ENCODE measurements around the gene ATXN1.
"Not testable (repeated sequence)": the region's sequence is repeated elsewhere in the genome, so short reads cannot be mapped to it uniquely, and the experiment has no call there.

Gene ATXN1

DNA sequence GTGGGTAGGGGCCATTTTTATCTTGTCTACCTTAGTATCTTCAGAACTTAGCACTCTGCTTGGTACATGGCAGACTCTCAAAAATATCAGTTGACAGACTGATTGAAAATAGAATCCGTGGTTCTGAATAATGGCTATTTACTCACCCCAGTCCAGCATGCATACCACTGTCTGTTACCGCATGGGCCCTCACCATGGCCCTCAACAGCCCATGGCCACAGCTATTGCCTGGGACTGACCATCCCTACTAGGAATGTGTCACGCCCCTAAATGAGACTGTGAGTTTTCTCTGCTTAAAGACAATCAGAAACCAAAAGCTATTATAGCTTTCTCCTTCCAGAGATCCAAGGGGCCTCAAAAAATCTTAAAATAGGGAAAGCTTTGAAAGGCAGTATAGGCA is 207.7 kb downstream of the ATXN1 start:
- no peak for DNase-seq

GRCh38 chr6:16551466-16551865 is 209.8 kb downstream of the ATXN1 start:
- DNase-seq, result no peak

- DNase-seq, result no peak
Observed at GRCh38 chr6:16548121-16548520, 213.1 kb downstream of the ATXN1 start.

- no peak for DNase-seq
Observed at GRCh38 chr6:16547587-16547986, 213.7 kb downstream of the ATXN1 start.

- DNase-seq, result no peak
Observed at GRCh38 chr6:16546861-16547260, 214.4 kb downstream of the ATXN1 start.

DNA sequence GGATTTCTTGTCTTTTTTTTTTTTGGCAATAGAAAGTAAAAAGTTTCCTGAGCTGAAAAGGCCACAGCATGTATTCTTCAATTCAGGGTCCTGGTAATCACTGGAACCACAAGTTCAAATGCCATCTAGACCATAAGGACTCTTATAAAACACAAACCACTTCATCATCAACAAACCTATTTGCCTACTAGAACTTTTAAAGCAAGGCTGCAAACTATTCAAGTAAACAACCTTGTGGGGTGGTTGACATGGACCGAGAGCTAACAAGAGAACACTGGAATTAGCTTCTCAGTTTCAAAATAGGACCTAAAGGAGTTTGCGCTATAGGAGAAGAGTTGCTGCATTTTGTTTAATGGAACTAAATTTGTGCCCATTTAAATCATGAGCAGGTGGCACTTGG is 215.9 kb downstream of the ATXN1 start:
- no peak for DNase-seq

DNA sequence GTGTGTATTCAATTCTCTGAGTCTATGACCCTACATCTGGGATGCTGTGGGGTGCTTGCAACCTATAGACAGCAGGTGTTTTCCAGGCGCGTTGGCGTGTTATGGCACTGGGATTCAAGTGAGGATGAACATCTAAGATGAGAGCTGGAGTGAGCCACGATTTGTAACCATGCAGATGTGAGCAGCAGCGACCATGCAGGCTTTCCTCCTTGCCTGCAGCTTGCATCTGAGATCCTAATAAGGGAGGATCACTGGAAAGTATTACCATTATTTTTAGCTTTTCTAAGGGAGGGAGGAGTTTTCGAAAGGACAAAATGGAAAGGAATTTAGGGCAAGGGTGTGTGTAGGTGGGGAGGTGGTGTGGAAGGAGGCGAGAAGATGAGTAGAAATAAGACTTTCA is 216.7 kb downstream of the ATXN1 start:
- no peak for DNase-seq

GRCh38 chr6:16544006-16544405 is 217.3 kb downstream of the ATXN1 start:
- DNase-seq, result no peak

- DNase-seq, result no peak
Observed at GRCh38 chr6:16543521-16543920, 217.7 kb downstream of the ATXN1 start.

DNA sequence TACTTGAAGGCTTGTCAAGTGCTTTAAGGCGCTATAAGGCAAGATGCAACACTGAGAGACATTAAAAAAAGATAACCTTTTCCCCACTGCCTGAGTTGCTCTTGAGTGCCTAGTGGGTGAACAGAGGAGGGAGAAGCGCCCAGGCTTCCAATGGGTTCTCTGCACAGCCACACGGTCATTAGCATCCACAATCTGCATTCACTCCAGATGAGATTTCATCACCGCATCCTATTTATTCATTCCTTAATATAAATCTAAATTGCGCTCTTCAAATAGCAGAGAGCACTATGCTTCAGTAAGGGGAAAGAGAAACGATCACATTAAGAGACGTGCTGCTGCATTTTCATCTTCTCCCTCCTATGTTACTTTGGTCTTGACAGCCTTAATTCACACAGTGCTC is 219.2 kb downstream of the ATXN1 start:
- DNase-seq, result no peak

GRCh38 chr6:16540804-16541752 is 220.2 kb downstream of the ATXN1 start:
- no peak for DNase-seq

DNA sequence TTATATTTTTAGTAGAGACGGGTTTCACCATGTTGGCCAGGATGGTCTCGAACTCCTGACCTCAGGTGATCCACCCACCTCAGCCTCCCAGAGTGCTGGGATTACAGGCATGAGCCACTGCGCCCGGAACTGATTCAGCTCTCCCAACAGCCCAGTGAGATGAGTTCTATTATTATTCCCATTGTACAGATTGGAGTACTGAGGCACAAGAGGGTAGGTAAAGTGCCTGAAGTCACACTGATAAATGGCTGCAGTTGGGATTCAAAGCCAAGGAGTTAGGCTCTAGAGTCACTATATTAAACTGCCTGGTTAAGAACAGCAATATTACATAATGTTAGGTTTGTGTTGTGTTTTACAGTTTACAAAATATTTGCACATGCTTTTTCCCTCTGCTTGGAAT is 220.9 kb downstream of the ATXN1 start:
- DNase-seq, result not testable (repeated sequence)

DNA sequence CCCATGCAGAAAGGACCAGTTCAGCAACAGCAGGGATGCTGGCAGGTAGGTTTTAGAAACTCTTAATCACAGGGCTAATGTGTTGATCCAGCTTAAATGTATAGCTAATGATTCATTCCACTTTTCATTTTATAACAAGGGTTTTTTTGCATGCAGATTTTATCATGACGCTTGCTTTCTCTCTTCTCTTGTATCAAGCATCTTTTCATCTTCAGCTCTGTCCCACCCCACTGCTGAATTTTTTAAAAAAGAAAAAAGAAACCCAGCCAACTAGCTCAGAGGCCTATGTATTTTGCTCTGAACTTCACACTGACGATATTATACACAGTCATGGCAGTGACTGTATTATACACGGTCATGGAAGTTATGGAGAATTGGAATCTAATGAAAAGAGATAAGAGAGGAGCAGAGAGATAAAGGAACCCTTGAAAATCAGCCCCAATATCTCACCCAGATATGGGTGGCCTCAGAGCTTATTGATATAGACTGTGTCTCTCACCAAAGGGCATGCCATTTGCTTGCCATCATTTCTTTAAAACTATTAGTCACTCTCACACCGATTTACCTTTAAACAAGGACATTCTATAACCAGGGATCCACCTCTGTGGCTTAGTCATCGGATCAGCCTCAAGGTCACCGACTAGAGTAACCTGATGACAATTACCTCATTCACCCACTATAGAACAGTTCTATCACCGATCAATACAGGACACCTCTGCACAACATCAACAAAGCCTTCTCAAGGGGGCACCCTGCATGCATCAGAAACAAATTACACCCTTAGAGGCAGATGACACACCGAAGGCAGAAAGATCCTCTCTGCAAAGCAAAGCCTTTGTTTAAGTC is 222.0 kb downstream of the ATXN1 start:
- no peak for DNase-seq

GRCh38 chr6:16535564-16535963 is 225.7 kb downstream of the ATXN1 start:
- no peak for DNase-seq

GRCh38 chr6:16533721-16534136 is 227.5 kb downstream of the ATXN1 start:
- no peak for DNase-seq

DNA sequence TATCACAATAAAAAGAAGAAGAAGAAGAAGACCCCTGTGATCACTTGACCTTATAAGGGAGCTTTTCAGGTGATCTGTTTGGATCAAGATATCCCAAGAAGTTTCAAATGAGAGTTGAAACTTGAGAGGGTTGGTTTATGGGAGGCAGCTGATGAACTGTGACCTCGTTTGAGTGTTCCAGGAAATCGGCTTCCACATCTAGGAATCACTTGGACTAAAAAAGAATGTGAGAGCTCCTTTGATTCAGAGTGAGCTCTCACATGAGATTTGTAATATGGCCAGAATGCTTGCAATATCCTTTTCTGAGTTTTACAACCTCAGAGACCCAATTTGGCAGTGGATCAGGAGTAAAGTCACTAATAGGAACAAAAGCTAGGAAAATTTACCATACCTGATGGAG is 228.1 kb downstream of the ATXN1 start:
- no peak for DNase-seq

DNA sequence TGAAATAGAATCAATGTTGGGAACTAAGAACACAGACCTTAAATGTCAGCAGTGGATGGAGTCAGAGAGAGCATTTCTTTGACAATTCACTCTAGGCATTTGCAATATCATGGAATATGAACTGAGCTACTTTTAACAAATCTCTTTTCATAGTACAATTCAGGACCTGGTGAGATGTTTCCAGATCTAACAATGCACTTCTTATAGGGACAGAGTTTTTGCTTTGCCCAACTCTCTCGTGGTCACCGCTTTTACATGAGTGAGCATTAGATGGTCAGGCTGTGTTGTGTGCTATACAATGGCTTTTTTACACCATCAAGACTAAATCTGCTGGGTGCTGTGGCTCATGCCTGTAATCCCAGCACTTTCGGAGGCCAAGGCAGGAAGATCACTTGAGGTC is 233.6 kb downstream of the ATXN1 start:
- DNase-seq, result no peak

DNA sequence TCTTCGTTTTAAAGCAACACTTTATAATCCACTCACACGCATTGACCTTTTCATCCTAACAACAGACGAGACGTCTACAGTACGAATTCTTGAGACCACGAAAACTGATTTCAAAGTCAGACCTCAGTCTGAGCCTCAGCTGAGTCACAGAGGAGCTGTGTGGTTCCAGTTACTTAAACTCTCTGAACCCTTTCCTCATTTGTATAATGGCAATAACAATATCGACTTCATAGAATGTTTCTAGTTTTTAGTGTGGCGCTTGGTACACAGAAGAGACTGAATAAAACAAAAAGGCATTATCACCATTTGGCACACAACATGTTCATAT is 236.9 kb downstream of the ATXN1 start:
- DNase-seq, result no peak

GRCh38 chr6:16523606-16524379 is 237.5 kb downstream of the ATXN1 start:
- DNase-seq, result no peak

DNA sequence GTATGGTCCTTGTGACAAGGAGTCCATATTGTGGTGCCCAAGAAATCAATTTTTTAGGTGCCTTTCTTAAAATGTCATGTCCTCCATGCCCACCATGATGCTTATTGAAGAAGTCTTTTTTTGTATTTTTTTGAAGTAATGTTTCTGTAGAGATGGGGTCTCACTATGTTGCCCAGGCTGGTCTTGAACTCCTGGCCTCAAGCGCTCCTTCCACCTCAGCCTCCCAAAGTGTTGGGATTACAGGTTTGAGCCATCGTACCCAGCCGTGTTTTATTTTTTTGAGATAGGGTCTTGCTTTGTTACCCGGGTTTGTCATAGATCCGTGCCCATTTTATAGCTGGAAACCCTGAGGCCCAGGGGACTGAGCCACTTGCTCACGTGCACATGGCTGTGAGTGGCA is 238.3 kb downstream of the ATXN1 start:
- DNase-seq, result no peak

GRCh38 chr6:16521528-16521927 is 239.7 kb downstream of the ATXN1 start:
- DNase-seq, result no peak

DNA sequence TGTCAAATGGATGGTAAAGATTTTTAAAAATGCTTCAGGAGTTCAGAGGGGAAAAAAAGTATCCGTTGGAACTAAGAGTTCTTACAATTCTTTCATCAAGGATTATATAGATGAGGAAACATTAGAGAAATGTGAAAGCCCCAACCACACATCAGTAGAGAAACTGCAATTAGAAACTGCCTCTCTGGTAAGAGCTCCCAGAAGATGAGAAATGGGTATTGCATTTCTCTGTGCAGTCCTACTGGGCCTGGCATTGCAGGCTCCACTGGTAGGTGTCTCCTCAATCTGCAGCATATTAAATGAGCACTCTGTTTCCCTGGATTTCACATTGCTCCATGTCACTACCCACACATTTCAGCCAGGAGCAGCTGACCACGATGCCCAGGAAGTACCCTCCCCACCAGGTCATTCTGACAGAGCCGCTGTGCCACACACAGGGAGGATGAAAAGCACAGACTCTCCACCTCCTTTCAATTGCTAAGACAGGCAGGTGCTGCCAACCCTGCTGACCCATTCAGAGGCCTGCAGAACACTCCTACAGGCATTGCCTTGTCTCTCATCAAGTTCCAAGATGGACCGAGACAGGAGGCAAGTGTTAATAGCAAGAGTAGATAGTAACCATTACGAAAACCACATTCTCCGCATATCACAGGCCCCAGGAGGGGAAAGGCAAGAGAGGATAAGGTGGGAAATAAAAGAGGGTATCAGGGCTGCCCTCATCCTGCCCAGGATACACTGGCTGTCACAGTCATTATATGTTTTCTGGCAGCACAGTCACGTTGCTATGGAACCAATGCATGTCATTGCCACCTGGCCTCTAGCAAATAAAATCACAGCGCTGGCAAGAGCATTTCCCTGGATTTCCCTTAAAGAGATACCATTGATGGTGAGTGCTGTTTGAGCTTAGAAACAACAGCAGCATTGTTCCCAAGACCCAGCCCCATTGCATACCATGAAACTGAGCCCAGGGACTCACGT is 241.7 kb downstream of the ATXN1 start:
- DNase-seq, result peak; percentile 1
